ENCODE data around the gene PET117. TPM values are rescaled to one million over a fixed set of nuclear protein-coding genes. Genes with fewer than 3 reads are reported as not detected.

PET117 gene
- total RNA-seq, 1 experiment from 2014 or later: 25.0 TPM

GRCh38 chr20:18156045-18156444 lies 18.4 kb downstream of the PET117 start:
- H3K4me3 Mint-ChIP-seq: no peak overlapping the region
- H4K5ac ChIP-seq (ENCODE audit: insufficient read length, low read depth, low read length): no peak overlapping the region
- H3K9ac ChIP-seq (ENCODE audit: extremely low read depth, insufficient read length, low read length): no peak overlapping the region
- no peaks in the 10 kb centered on the region for H3K79me1 ChIP-seq (ENCODE audit: insufficient read depth, low read depth, low read length, poor library complexity, severe bottlenecking)
- H3K79me2 ChIP-seq (ENCODE audit: insufficient read depth, low read length): 0 out of 2 replicates have a peak, but pooled peaks cover 2% of the 10 kb centered on the region
- H2AFZ ChIP-seq (ENCODE audit: low read length): no peak overlapping the region
- no peak overlapping the region for H4K8ac ChIP-seq (replicated peaks; ENCODE audit: insufficient read length, low read depth, low read length)
- no peak overlapping the region for H2BK5ac ChIP-seq (ENCODE audit: insufficient read length, low read length)
- H3K18ac ChIP-seq (ENCODE audit: insufficient read length, low read depth, low read length): no peak overlapping the region
- H3K27me3 ChIP-seq (ENCODE audit: insufficient read depth, low read length): no peaks in the 10 kb centered on the region
- peaks cover 10 to 26% (median 26%) of the 10 kb centered on the region in 3 experiments; a peak in 6 of 7 replicates for H3K36me3 Mint-ChIP-seq (ENCODE audit: insufficient read depth in 1 of 3, low read depth in 3 of 3)
- no peak overlapping the region for H2BK12ac ChIP-seq (ENCODE audit: insufficient read length, low read depth, low read length)
- H3K9me3 Mint-ChIP-seq: no peaks in the 10 kb centered on the region
- WGBS (ENCODE audit: extremely low coverage, insufficient read length, low lambda C conversion rate): no CpG with 5 or more reads among the region's 4 CpGs
- no peak overlapping the region for H2AK5ac ChIP-seq (ENCODE audit: insufficient read length, low read length)
- no peak overlapping the region for H3K23ac ChIP-seq (ENCODE audit: insufficient read length, low read depth, low read length)
- no peaks in the 10 kb centered on the region for H3K23me2 ChIP-seq (ENCODE audit: insufficient read length, low read depth, low read length, poor library complexity, severe bottlenecking)
- H3T11ph ChIP-seq (ENCODE audit: low read length): no peak overlapping the region
- TF ChIP-seq CTCF (conservative IDR thresholded peaks at IDR 0.05): no peak
- H3K4me1 ChIP-seq (ENCODE audit: insufficient read depth, low read length): no peaks in the 10 kb centered on the region
- H2BK15ac ChIP-seq (ENCODE audit: low read depth, low read length): no peak overlapping the region
- H2BK20ac ChIP-seq (ENCODE audit: low read depth, low read length, poor library complexity, severe bottlenecking): no peak overlapping the region
- DNase-seq: no peak
- H3K4me1 Mint-ChIP-seq: no peaks in the 10 kb centered on the region
- H3K4me2 ChIP-seq (ENCODE audit: insufficient read depth, insufficient read length, low read length): no peak overlapping the region
- H2BK120ac ChIP-seq (ENCODE audit: low read depth, low read length, poor library complexity, severe bottlenecking): no peak overlapping the region
- H3K14ac ChIP-seq (ENCODE audit: insufficient read depth, low read length): no peak overlapping the region
- H3K4ac ChIP-seq (ENCODE audit: low read depth, low read length): no peak overlapping the region
- H4K91ac ChIP-seq (ENCODE audit: insufficient read length, low read depth, low read length): no peak overlapping the region
- no peak overlapping the region for H3K27ac ChIP-seq (ENCODE audit: insufficient read length, low read depth, low read length)
- no peak overlapping the region for H3K56ac ChIP-seq (ENCODE audit: insufficient read length, low read depth, low read length)
- H3K9me3 ChIP-seq (ENCODE audit: control insufficient read depth, low read depth, low read length): no peaks in the 10 kb centered on the region
- no peaks in the 10 kb centered on the region for H4K20me1 ChIP-seq (ENCODE audit: control insufficient read depth, insufficient read depth, insufficient read length)
- H3K27ac Mint-ChIP-seq: no peak overlapping the region
- no peaks in the 10 kb centered on the region for H3K27me3 Mint-ChIP-seq (ENCODE audit: low read depth)
